Cardiac septum (tissue), 1 donor: ENCODE data around the gene ATP10A. TPM values are rescaled to one million over a fixed set of nuclear protein-coding genes. Genes with fewer than 3 reads are reported as not detected.
"Not testable (repeated sequence)": the region's sequence is repeated elsewhere in the genome, so short reads cannot be mapped to it uniquely, and the experiment has no call there.

Experiments used
- DNase-seq: peaks from one replicate; pipeline ENCODE4 v3.0.0-alpha.2; 2020; ENCODE audit warnings: low spot score
- intact Hi-C: fragments of 100-400 bp; cut with DNase I; formaldehyde crosslinking; loops from one replicate; pipeline ENCODE4 v1.14.0; 2022
- total RNA-seq: library from RNA; stranded (reverse); fragmentation: NEBNext Ultra II Directional; extraction: Animal tissue kit (Norgen Biotek cat#: 25700); gene quantifications from one replicate; pipeline ENCODE4 v1.2.1, GENCODE V29; 2021
- donor health status: DM: no; HTN: no; CAD: no.

ATP10A gene
- total RNA-seq, 1 donor from 2014 or later: 0.94 TPM

- intact Hi-C loops: loop anchor here (5.0 kb wide), 2 partner anchors 75 to 125 kb away; no protein-coding TSS in a partner anchor
- no peak for DNase-seq
These were observed 536 bp downstream of the ATP10A start for GRCh38 chr15:25862472-25863110.

DNA sequence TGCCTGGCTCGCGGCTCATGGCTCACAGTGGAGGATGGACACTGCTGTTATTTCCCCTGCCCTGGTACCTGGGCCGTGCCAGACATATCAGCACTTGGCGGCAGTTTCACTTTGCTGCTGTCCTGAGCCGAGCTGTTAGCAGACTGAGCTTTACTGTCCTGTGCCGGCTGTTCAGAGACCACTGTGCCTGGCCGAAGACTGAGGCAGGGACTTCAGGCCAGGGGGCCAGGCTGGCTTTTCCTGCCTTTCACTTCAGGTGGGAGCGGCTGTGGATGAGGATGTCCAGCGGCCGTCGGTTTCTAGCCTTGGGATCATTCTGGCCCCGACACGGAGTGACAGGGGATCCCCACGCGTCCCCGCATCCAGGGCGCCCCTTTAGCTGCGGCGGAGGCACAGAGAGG, 1.1 kb downstream of the ATP10A start:
- no peak for DNase-seq
- intact Hi-C loops: loop anchor here (5.0 kb wide), 2 partner anchors 75 to 125 kb away; no protein-coding TSS in a partner anchor

GRCh38 chr15:25860885-25861866, 2.0 kb downstream of the ATP10A start:
- intact Hi-C loops: loop anchor here (5.0 kb wide), 2 partner anchors 74 to 124 kb away; no protein-coding TSS in a partner anchor
- no peak for DNase-seq

- intact Hi-C loops: loop anchor here (5.0 kb wide), 2 partner anchors 73 to 123 kb away; no protein-coding TSS in a partner anchor
- peak; percentile 50 for DNase-seq
These were observed 3.1 kb downstream of the ATP10A start for GRCh38 chr15:25859838-25860645.

DNA sequence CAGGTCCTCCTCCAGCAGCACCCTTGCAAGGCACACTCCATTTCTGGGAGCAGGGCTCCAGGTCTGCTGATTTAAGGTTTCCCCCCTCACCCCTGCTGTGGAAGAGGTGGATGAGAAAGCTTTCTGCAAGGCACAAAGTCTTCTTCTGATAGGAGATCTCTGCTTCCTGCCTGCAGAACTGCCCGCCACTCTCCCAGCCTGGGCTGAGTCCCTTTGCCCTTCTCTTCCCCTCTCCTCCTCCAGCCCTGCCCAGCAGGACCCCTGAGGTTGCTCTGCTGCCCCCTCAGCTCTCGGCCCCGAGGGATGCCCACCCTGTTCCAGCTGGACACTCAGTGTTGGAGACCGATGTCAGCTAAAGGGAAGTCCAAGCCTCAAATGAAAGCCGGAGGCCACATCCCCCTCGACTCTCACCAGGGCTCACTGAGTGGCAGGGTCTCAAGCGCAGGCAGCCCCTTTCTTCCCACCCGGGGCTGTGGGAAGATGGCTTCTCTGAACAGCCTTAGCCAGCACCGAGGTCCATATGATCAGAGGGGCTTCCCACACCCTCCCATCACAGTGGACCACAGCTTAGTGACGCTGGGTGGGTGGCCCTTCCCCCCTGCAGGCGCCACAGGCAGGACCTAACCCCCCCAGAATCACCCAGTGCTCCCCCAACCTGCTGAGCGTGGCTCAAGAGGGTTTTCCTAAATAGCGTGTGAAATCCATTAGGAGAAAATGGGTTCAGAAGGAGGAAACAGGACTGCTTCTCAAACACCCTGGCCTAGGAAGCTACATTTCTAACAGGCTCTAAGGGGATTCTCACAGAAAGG, 4.0 kb downstream of the ATP10A start:
- intact Hi-C loops: no loop called here
- no peak for DNase-seq

DNA sequence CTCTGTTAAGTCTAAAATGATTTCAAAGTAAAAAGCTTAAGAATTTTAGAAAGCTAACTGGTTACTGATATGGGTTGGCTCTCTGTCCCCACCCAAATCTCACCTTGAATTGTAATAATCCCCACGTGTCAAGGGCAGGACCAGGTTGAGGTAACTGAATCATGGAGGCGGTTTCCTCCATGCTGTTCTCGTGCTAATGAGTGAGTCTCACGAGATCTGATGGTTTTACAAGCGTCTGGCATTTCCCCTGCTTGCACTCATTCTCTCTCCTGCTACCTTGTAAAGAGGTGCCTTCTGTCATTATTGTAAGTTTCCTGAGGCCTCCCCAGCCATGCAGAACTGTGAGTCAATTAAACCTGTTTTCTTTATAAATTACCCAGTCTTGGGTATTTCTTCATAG, 7.1 kb downstream of the ATP10A start:
- intact Hi-C loops, DNase-seq: not testable (repeated sequence)

GRCh38 chr15:25852661-25853524, 10.2 kb downstream of the ATP10A start:
- intact Hi-C loops: no loop called here
- peak; percentile 49 for DNase-seq

GRCh38 chr15:25852027-25852426, 11.1 kb downstream of the ATP10A start:
- DNase-seq: peak; percentile 14

DNA sequence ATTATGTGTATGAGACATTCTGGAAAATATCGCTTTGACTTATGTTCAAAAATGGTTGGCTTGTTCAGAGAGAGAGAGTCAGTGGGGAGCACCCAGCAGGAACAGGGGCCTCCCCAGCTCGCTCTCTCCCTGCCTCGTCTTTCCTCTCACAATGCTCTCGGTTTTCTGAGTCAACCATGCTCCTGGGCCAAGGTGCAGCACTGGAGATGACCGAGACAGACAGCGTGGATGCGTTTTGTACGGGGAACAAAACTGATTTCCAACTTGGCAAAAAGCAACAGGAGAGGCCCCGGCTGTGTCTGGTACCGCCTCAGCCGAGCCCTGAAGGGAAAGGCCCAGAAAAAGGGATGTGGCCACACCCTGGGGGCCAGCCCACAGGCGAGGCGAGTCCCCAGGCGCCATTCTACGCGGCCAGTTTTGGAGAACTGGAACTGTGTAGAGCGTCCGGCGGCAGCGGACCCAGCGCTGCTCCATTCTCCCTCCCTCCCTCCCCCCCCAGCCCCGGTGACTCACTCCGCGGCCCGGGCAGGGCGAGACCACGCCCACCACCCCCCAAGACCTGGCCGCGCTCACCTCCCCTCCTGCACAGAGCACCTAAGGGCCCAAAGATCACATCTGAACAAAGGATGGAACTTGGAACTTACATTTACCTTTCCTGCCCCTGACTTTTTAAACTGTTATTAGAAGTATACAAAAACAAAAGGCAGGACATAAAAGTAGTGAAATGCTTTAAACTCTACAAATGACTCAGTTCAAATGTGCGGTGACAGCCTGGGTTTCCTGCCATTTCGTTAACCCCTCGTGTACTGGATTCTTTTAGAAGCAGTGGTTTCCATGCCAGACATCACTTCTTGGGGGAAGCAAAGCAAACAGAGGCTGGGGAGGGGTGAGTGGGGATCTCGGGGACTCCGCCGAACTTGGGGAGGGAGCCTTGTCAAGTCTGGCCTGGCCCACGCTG, 12.7 kb downstream of the ATP10A start:
- intact Hi-C loops: loop anchor here (2.0 kb wide), 1 partner anchor 76 kb away; no protein-coding TSS in a partner anchor
- DNase-seq: peak; percentile 87

More at GRCh38 chr15:25852027-25852426, 11.1 kb downstream of the ATP10A start:
- intact Hi-C loops: no loop called here

DNA sequence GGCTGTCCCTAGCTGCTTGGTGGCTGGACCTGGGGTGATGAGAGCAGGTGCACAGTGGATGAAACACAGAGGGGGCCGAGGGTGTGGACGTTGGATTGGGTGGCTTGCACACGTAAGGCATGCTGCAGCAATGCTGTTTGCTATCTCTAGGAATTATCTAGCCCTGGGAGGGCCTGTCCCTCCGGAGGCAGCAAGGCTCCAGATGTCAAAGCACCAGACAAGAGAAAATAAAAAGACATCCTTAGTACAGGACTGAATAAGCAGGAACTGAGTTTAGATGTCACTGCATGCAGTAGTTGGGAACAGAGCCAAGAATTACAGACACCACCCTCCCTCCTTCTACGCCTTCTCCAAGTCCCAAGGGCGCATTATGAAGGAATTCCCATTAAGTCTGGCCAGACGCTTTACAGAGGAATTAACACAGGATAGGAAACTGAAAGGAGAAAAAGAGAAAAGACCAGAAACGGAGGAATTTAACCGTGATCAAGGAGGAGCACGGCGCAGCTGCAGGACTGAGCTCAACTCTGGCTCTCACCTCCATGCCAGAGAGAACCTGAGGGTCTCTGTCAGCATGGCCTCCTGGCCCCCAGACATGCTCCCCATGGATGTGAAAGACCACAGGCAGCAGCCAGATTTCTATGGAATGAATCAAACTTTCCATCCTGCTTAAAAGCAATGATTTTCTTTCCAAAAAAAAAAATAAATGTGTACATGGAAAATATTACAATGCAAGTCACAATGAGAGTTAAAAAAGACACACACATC, 13.8 kb downstream of the ATP10A start:
- peak; percentile 47 for DNase-seq
- intact Hi-C loops: no loop called here

GRCh38 chr15:25848784-25849156, 14.4 kb downstream of the ATP10A start:
- intact Hi-C loops: no loop called here
- DNase-seq: peak; percentile 49

GRCh38 chr15:25848325-25848724, 14.8 kb downstream of the ATP10A start:
- intact Hi-C loops: no loop called here
- no peak for DNase-seq

- intact Hi-C loops: no loop called here
- no peak for DNase-seq
These were observed 16.1 kb downstream of the ATP10A start for GRCh38 chr15:25847051-25847450.

DNA sequence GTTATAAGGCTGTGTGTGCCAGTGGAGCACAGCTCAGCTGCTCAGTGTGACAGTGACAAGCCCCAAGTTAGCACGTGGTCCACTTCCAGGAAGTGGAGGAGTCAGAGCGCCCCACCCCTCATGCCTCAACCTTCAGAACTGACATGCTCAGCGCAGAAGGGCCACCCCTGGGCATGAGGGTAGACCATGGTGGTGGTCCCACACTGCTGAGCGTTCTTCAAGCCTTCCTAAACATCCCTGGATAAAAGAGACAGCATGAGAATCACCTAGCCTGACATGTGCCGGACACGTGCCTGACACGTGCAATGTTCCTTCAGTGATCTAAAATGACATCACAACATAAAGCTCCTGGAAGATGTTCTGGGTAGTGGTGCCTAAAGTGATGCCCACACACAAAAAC, 16.8 kb downstream of the ATP10A start:
- no peak for DNase-seq
- intact Hi-C loops: no loop called here

DNA sequence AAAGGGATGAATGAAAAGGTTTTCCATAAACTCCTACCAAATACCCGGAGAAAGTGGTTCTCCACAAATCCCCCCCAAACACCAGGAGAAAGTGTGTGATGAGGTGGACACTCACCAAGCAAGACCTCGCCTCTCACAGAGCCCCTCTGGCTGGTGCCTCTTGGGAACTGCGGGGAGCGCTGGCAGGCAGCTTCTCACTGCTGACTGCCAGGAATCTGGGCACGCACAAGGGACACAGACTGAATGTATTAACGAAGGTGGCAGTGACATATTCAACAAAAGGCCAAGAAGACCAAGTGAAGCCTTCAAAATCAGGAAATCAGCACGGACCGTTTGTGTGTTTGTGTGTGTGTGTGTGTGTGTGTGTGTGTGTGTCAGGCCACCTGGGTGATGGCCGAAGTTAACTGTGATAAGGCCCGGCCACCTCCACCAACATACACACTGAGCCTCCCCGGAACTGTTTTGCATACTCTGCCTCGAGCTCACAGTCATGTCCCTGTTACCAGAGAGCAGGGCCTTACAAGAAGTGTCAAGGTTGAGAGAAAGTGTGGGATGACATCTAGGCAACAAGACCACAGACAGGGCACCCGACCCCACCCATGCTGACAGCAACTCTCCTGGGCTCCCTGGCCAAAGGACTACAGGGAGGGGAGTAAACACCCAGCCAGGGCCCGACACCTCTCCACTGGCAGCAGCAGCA, 18.0 kb downstream of the ATP10A start:
- intact Hi-C loops: no loop called here
- DNase-seq: no peak
